Central memory CD8-positive, alpha-beta T cell (primary cell): ENCODE measurements around the gene DLL4.

ENCODE experiments used
- ATAC-seq: fragments of 150-1000 bp; cut with Tn5 transposase; replicated peaks from 2 replicates; pipeline ENCODE4 v1.10.0; 2022; ENCODE audit warnings: mild to moderate bottlenecking, moderate FRiP score, moderate number of reproducible peaks; ENCODE audit not compliant: poor library complexity, severe bottlenecking; ENCODE audit errors: extremely low read depth
- DNase-seq, 2 donors: peaks; one replicate each; pipeline ENCODE4 v3.0.0; 2021; ENCODE audit warnings: low spot score in 2 of 2
- H3K27ac Mint-ChIP-seq: one replicate; pipeline ENCODE4 v1.8.0; 2022; ENCODE audit warnings: low read depth, mild to moderate bottlenecking, moderate library complexity, mixed read lengths
- H3K27me3 Mint-ChIP-seq: one replicate; pipeline ENCODE4 v1.8.0; 2022; ENCODE audit warnings: mixed read lengths
- H3K36me3 Mint-ChIP-seq: one replicate; pipeline ENCODE4 v1.8.0; 2022; ENCODE audit warnings: mild to moderate bottlenecking, moderate library complexity, mixed read lengths; ENCODE audit not compliant: insufficient read depth
- H3K4me1 Mint-ChIP-seq: one replicate; pipeline ENCODE4 v1.8.0; 2022; ENCODE audit warnings: mixed read lengths
- H3K4me3 Mint-ChIP-seq: one replicate; pipeline ENCODE4 v1.8.0; 2022; ENCODE audit warnings: mild to moderate bottlenecking, moderate library complexity, mixed read lengths
- H3K9me3 Mint-ChIP-seq: one replicate; pipeline ENCODE4 v1.8.0; 2022; ENCODE audit warnings: mixed read lengths

The DLL4 gene

GRCh38 chr15:40899536-40900207, 29.5 kb upstream of the DLL4 start:
- peaks cover 34% of the 10 kb centered on the region for H3K4me1 Mint-ChIP-seq
- no peaks in the 10 kb centered on the region for H3K9me3 Mint-ChIP-seq
- DNase-seq (no peak), ATAC-seq (no peak)
- H3K4me3 Mint-ChIP-seq = no peak overlapping the region
- no peaks in the 10 kb centered on the region for H3K27me3 Mint-ChIP-seq
- peaks cover 46% of the 10 kb centered on the region for H3K36me3 Mint-ChIP-seq
- no peak overlapping the region for H3K27ac Mint-ChIP-seq

- Mint-ChIP-seq H3K27ac (peak overlapping the region; percentile 53), H3K4me1 (peaks cover 27% of the 10 kb centered on the region), H3K9me3 (no peaks in the 10 kb centered on the region), H3K4me3 (no peak overlapping the region), H3K36me3 (peaks cover 45% of the 10 kb centered on the region), H3K27me3 (no peaks in the 10 kb centered on the region)
- no peak for ATAC-seq
- DNase-seq = no peak
These were observed 28.7 kb upstream of the DLL4 start for GRCh38 chr15:40900256-40901052.

- ATAC-seq = no peak
- H3K27ac Mint-ChIP-seq = peak overlapping the region; percentile 53
- H3K36me3 Mint-ChIP-seq = peaks cover 45% of the 10 kb centered on the region
These were observed 28.1 kb upstream of the DLL4 start for GRCh38 chr15:40901053-40901443.

DNA sequence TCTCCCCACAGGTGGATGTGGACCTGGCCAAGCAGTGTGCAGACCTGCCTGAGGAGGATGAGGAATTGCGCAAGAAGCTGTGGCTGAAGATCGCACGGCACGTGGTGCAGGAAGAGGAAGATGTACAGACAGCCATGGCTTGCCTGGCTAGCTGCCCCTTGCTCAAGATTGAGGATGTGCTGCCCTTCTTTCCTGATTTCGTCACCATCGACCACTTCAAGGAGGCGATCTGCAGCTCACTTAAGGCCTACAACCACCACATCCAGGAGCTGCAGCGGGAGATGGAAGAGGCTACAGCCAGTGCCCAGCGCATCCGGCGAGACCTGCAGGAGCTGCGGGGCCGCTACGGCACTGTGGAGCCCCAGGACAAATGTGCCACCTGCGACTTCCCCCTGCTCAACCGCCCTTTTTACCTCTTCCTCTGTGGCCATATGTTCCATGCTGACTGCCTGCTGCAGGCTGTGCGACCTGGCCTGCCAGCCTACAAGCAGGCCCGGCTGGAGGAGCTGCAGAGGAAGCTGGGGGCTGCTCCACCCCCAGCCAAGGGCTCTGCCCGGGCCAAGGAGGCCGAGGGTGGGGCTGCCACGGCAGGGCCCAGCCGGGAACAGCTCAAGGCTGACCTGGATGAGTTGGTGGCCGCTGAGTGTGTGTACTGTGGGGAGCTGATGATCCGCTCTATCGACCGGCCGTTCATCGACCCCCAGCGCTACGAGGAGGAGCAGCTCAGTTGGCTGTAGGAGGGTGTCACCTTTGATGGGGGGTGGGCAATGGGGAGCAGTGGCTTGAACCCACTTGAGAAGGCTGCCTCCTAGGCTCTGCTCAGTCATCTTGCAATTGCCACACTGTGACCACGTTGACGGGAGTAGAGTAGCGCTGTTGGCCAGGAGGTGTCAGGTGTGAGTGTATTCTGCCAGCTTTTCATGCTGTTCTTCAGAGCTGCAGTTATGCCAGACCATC, 26.3 kb upstream of the DLL4 start:
- H3K27me3 Mint-ChIP-seq = no peaks in the 10 kb centered on the region
- H3K4me1 Mint-ChIP-seq = peaks cover 33% of the 10 kb centered on the region
- ATAC-seq = no peak
- H3K4me3 Mint-ChIP-seq = no peak overlapping the region
- peak overlapping the region; percentile 38 for H3K27ac Mint-ChIP-seq
- H3K9me3 Mint-ChIP-seq = no peaks in the 10 kb centered on the region
- H3K36me3 Mint-ChIP-seq = peaks cover 33% of the 10 kb centered on the region
- no peak for DNase-seq

More at GRCh38 chr15:40901053-40901443, 28.1 kb upstream of the DLL4 start:
- peaks cover 27% of the 10 kb centered on the region for H3K4me1 Mint-ChIP-seq
- H3K27me3 Mint-ChIP-seq = no peaks in the 10 kb centered on the region
- no peaks in the 10 kb centered on the region for H3K9me3 Mint-ChIP-seq
- H3K4me3 Mint-ChIP-seq = no peak overlapping the region
- no peak for DNase-seq

GRCh38 chr15:40904552-40905201, 24.5 kb upstream of the DLL4 start:
- no peaks in the 10 kb centered on the region for H3K27me3 Mint-ChIP-seq
- H3K4me3 Mint-ChIP-seq = no peak overlapping the region
- peaks cover 26% of the 10 kb centered on the region for H3K36me3 Mint-ChIP-seq
- no peak for DNase-seq
- no peak overlapping the region for H3K27ac Mint-ChIP-seq
- H3K4me1 Mint-ChIP-seq = peaks cover 33% of the 10 kb centered on the region
- no peaks in the 10 kb centered on the region for H3K9me3 Mint-ChIP-seq
- ATAC-seq = no peak

DNA sequence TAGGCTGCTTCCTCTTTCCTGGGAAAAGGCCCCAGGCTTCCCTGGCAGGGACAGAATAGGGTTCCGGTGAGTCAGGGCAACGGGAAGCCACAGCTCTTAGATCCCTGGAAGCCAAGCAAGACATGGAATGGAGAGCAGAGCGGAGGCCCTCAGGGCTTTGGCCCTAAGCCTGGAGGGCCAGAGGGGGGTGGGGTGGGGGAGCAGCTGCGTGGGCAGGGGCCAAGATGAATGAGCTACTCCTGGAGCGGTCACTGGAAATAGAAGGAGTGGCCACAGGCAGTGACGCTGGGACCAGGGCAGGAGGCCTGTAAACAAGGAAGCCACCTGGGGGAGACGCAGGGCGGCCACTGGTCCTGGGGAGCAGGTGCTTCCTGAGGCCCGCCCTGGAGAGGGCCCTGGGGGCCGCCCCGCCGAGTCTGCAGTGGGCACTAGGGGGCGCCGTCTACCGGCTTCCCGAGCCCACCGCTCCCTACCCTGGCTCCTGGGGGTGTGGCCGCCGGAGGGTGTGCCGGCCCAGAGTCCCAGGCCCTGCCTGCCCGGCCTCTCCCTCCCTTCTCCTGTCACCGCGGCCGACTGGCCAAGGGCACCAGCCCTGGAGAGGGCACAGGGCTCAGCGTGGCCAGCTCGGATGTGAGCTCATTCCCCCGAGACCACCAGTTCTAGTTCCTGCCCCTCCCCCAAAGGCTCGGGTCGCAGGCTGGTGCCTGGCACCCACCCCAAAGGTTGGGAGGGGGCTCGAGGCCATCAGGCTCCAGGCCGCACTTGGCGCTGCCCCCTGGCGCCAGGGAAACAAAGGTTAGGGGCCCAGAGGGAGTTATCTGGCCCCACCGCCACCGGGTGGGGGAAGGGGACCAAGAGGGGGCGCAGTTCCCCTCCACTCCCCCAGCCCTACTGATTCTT, 22.8 kb upstream of the DLL4 start:
- Mint-ChIP-seq H3K4me1 (peaks cover 27% of the 10 kb centered on the region), H3K9me3 (no peaks in the 10 kb centered on the region), H3K27ac (no peak overlapping the region), H3K27me3 (no peaks in the 10 kb centered on the region), H3K4me3 (peak overlapping the region; percentile 92), H3K36me3 (peaks cover 14% of the 10 kb centered on the region)
- DNase-seq (peak; percentile 46 to 60), ATAC-seq (peak; percentile 56)

GRCh38 chr15:40906991-40907802, 21.9 kb upstream of the DLL4 start:
- DNase-seq = peak in 1 of 2 donors; percentile 44
- no peaks in the 10 kb centered on the region for H3K9me3 Mint-ChIP-seq
- H3K4me1 Mint-ChIP-seq = peaks cover 27% of the 10 kb centered on the region
- H3K4me3 Mint-ChIP-seq = peak overlapping the region; percentile 92
- H3K36me3 Mint-ChIP-seq = peaks cover 12% of the 10 kb centered on the region
- ATAC-seq = peak; percentile 59
- peak overlapping the region; percentile 74 for H3K27ac Mint-ChIP-seq
- H3K27me3 Mint-ChIP-seq = no peaks in the 10 kb centered on the region

GRCh38 chr15:40908095-40908494, 21.0 kb upstream of the DLL4 start:
- H3K36me3 Mint-ChIP-seq = peaks cover 10% of the 10 kb centered on the region
- no peaks in the 10 kb centered on the region for H3K27me3 Mint-ChIP-seq
- peak overlapping the region; percentile 69 for H3K4me3 Mint-ChIP-seq
- ATAC-seq = no peak
- DNase-seq = no peak
- peak overlapping the region; percentile 74 for H3K27ac Mint-ChIP-seq
- H3K9me3 Mint-ChIP-seq = no peaks in the 10 kb centered on the region
- peaks cover 23% of the 10 kb centered on the region for H3K4me1 Mint-ChIP-seq

DNA sequence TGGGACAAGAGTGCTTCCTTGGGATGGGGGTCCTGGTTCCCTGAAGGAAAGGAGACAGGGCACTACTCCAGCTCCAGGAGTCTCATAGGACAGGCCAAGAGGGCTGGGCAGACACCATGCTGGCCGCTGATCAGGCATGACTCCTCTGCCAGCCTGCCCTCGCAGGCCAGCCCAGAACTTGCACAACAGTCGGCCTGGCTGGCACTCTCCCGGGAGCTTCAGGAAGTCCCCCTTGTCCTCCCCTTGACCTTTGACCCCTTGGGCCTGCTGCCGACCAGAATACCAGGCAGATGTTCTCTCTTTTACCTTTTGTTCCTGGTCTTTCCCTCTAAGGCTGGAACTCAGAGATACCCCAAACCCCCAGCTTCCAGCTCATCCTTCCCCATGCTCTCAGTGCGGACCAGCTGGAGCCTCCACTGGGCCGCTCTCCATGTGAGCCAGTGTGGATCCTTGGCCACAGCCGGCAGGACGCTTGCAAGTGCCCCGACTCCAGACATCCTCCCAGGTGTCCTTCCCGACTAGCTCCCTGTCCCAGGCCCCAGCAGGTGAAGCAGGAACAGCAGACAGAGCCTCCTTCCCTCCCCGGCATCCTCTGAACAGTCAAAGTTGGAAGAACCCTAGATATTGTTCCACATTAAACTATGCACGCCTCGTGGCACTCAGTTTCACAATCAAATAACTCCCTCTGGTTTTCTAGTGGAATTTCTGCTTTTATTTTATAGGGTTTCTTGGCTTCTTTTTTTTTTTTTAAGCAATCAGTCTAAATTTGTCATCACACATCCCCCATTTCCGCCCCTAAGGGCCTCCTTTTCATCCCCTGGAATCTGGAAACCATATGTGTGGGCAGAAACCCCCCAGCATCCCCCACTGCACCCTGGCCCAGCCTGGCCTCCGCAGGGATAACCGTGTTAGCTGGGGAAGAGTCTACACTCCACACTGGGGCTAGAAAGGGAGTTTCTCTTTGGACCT, 19.2 kb upstream of the DLL4 start:
- H3K27ac Mint-ChIP-seq = no peak overlapping the region
- H3K4me3 Mint-ChIP-seq = no peak overlapping the region
- DNase-seq (no peak), ATAC-seq (no peak)
- no peaks in the 10 kb centered on the region for H3K27me3 Mint-ChIP-seq
- peaks cover 13% of the 10 kb centered on the region for H3K4me1 Mint-ChIP-seq
- H3K9me3 Mint-ChIP-seq = no peaks in the 10 kb centered on the region
- H3K36me3 Mint-ChIP-seq = no peaks in the 10 kb centered on the region

DNA sequence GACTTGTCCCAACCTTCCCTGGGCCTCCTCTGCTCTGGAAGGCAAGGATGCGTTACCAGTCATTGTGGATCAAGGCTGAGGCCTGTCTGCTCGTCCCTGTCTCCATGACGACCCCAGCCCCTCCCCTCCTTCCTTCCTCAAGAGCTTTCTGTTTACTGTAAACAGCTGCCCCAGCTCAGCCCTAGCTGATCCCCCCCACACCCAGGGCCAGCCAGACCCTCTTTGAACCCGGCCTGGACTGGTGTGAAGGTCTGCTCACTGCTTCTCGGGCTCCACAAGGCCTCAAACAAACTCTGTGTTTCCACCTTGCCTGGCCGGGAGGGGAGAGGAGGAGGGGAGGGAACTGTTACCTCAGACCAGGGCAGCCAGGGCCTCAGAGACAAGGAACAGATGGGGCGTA, 18.0 kb upstream of the DLL4 start:
- DNase-seq = no peak
- H3K36me3 Mint-ChIP-seq = no peaks in the 10 kb centered on the region
- peaks cover 8% of the 10 kb centered on the region for H3K4me1 Mint-ChIP-seq
- no peak overlapping the region for H3K4me3 Mint-ChIP-seq
- no peaks in the 10 kb centered on the region for H3K27me3 Mint-ChIP-seq
- H3K27ac Mint-ChIP-seq = no peak overlapping the region
- no peak for ATAC-seq
- H3K9me3 Mint-ChIP-seq = no peaks in the 10 kb centered on the region
